GM12801 (cell line): Measurements from ENCODE around the gene C1QTNF8.

Source experiments
- TF ChIP-seq, protein P1 (sequence below): IDR thresholded peaks from one replicate; pipeline ENCODE4 v1.5.1; 2011; ENCODE audit warnings: control low read depth; ENCODE audit not compliant: insufficient read length; ENCODE audit errors: extremely low read depth

Gene C1QTNF8

DNA sequence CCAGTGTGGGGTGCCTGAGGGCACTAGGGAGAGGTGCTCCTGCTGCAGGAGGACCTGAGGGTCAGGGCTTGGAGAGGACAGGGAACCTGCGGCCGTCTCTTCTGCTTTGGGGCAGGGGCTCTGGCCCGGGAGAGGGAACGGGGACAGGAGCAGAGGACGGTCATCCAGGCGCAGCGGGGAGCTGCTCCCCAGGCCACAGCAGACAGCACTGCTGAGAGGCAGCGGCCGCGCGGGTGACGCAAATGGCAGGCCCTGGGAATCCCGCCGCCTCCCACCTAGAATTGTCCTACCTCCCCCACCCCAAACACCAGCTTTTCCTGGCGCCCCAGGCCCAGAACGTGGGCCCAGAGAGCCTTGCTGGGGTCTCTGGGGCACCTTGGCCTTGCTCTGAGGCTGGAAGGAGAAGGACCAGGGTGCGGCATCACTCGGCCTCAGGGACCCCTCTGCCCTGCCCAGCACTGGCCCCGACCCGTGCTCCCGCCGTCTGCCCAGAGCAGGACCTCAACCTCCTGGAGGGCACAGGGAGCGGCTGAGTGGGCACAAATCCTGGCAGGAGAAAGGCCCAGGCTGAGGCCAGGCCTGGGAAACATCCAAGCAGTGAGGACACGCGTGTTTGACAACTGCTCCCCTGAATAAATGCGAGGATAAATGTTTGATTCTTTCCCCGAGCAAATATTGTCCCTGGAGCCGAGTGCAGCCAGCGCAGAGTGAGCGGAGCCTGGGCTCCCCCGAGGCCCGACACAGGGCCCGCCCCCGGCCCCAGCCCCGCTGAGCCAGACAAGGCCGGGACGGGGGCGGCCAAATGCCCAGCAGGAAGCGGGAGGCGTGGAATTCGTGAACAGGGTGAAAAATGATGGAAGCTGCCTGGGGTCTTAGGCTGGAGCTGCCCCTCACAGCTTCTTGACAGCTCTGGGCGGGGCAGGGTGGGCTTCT is 15.0 kb downstream of the C1QTNF8 start:
- TF ChIP-seq, protein P1, sequence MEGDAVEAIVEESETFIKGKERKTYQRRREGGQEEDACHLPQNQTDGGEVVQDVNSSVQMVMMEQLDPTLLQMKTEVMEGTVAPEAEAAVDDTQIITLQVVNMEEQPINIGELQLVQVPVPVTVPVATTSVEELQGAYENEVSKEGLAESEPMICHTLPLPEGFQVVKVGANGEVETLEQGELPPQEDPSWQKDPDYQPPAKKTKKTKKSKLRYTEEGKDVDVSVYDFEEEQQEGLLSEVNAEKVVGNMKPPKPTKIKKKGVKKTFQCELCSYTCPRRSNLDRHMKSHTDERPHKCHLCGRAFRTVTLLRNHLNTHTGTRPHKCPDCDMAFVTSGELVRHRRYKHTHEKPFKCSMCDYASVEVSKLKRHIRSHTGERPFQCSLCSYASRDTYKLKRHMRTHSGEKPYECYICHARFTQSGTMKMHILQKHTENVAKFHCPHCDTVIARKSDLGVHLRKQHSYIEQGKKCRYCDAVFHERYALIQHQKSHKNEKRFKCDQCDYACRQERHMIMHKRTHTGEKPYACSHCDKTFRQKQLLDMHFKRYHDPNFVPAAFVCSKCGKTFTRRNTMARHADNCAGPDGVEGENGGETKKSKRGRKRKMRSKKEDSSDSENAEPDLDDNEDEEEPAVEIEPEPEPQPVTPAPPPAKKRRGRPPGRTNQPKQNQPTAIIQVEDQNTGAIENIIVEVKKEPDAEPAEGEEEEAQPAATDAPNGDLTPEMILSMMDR, result no peak

DNA sequence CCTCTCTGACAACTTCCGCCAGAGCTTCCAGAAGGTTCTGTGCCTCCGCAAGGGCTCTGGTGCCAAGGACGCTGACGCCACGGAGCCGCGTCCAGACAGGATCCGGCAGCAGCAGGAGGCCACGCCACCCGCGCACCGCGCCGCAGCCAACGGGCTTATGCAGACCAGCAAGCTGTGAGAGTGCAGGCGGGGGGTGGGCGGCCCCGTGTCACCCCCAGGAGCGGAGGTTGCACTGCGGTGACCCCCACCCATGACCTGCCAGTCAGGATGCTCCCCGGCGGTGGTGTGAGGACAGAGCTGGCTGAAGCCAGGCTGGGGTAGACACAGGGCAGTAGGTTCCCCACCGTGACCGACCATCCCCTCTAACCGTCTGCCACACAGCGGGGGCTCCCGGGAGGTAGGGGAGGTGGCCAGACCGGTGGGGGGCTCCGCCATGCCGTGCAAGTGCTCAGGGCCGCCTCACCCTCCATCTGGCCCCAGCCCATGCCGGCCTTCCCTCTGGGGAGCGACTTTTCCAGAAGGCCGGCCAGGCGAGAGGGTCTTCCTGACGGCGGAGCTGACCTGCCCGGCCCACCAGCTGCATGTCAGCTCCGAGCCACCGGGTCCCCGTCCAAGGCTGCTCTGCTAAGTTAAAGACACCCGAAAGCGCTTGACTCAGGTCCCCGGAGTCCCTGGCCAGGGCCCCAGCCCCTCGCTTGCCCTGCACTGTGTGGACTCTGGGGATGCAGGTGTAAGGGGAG is 16.1 kb downstream of the C1QTNF8 start:
- TF ChIP-seq, protein P1, result no peak

DNA sequence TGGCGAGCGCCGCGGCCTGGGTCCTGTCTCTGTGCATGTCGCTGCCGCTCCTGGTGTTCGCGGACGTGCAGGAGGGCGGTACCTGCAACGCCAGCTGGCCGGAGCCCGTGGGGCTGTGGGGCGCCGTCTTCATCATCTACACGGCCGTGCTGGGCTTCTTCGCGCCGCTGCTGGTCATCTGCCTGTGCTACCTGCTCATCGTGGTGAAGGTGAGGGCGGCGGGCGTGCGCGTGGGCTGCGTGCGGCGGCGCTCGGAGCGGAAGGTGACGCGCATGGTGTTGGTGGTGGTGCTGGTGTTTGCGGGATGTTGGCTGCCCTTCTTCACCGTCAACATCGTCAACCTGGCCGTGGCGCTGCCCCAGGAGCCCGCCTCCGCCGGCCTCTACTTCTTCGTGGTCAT is 16.7 kb downstream of the C1QTNF8 start:
- TF ChIP-seq, protein P1, result no peak

DNA sequence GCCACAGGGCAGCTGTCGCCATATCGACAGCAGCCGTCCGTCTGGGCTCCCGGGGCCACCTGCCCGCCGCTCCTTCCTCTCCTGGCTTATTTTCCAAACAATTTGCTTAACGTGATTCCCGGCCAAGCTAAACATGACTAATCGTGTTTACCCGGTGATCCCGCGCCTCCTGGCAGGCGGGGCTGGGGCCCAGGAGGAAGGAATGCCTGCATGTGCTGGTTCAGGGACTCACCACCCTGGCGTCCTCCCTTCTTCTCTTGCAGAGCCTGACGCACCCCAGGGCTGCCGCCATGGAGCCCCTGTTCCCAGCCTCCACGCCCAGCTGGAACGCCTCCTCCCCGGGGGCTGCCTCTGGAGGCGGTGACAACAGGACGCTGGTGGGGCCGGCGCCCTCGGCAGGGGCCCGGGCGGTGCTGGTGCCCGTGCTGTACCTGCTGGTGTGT is 17.4 kb downstream of the C1QTNF8 start:
- TF ChIP-seq, protein P1, result no peak

DNA sequence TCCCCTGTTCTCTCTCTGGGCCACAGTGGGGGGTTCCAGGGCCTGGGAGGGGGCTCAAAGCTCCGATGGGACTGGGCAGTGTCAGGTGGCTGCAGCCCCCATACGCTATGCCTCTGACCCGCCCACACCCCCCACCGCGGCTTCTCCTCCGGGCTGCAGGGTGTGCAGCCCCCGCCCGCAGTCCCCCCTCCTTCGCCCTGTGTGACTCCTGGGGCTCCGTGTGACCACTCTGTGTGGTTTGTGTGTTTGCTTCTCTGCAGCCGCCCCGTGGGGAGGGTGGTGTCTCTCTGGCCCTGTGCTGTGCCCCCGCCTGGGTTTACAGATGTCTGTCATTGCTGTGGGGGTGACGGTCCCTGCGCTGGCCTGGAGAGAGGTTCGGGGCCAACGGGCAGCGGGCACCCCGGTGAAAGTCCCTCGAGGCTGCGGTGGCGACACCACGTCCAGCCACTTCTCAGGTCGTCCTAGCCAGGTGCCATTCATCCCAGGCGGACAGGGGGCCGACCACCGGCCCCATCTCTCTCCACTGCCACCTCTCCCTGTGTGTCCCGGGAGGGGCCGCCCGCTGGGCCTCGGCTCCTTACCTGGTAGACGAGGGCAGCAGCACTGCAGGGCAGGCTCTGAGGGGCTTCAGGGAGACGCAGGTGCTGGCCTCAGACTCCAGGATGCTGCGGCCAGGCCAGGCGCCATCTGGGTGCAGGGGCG is 18.0 kb downstream of the C1QTNF8 start:
- TF ChIP-seq, protein P1, result no peak

DNA sequence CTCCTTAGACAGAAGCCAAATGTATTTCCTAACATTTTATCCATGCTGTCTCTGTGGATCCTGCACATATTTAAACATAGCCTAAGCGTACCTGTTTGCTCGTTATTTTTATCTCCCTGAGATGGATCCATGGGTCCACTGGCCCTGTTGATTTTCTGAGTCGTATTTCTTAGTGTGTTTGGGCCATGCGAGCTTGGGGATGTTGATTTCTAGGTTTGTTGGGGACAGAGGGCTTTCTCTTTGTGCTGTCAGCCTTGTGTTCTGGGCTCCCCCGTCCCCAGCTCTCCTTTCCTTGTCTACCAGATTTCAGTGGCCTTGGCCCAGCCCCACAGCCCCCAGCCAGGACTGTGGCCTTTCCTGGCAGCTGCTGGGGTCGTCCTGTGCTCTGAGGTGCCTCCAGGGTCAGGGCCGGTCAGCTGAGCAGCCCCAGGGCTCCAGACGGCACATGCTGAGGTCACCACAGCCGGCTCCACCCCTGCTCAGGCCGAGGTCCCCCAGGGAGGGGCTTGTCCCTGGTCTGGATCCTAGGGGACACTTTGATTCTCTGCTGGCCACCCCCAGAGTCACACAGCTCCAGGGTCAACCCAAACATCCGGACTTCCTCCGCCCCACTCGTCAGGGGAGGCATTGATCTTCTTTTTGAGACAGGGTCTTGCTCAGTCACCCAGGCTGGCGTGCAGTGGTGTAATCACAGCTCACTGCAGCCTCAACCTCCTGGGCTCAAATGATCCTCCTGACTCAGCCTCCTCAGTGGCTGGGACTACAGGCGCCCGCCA is 19.1 kb downstream of the C1QTNF8 start:
- TF ChIP-seq, protein P1, result no peak

DNA sequence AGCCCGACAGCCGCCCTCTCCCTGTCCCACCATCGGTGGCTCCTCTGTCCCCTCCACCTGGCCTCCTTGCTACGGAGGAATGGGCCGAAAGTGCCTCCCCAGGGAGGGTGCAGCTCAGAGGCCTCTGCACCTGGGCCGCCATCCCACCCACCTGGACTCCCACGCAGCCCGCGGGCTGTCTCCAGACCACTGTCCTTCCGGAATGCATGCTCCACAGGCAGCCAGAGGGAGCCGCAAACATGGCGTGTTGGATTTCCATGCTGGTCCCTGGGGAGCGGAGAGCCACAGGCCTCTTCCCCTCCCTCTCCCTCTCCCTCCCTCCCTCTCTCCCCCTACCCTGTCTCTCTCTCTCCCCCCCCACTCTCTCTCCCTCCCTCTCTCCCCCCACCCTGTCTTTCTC is 20.5 kb downstream of the C1QTNF8 start:
- TF ChIP-seq, protein P1, result no peak
